Right renal cortex interstitium (tissue), 3 donors: ENCODE data around the gene EPN1. TPM values are rescaled to one million over a fixed set of nuclear protein-coding genes. Genes with fewer than 3 reads are reported as not detected.

Experiments
- DNase-seq, 3 donors: peaks; one replicate each; pipeline ENCODE4 v3.0.0-alpha.2; 2013; ENCODE audit warnings: low read depth in 3 of 3, low spot score in 2 of 3
- polyA plus RNA-seq, 3 donors: library from polyadenylated mRNA; unstranded; fragments of 120-200 nt; gene quantifications; one replicate each; pipeline ENCODE4 v1.2.1, GENCODE V29; 2013; ENCODE audit not compliant: insufficient read length in 3 of 3

Gene EPN1
- polyA plus RNA-seq, 3 donors = 82.7 to 104 (median 85.8) TPM

DNA sequence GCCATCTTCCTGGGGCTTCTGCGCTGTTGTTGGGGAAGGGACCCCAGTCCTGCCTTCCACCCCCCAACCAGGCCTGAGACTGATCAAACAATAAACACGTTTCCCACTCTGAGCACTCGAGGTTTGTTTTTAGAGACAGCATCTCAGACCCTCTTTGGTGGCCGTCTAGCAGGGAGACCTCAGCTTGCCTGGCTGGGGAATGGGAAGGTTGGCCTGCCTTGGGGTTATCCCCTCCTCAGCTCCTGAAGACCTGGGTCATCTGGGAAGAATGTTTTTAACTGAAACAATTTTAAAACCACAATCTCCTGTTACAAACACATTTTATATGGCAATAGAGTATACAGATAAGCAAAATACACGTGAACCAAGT lies 29.5 kb upstream of the EPN1 start:
- no peak for DNase-seq

DNA sequence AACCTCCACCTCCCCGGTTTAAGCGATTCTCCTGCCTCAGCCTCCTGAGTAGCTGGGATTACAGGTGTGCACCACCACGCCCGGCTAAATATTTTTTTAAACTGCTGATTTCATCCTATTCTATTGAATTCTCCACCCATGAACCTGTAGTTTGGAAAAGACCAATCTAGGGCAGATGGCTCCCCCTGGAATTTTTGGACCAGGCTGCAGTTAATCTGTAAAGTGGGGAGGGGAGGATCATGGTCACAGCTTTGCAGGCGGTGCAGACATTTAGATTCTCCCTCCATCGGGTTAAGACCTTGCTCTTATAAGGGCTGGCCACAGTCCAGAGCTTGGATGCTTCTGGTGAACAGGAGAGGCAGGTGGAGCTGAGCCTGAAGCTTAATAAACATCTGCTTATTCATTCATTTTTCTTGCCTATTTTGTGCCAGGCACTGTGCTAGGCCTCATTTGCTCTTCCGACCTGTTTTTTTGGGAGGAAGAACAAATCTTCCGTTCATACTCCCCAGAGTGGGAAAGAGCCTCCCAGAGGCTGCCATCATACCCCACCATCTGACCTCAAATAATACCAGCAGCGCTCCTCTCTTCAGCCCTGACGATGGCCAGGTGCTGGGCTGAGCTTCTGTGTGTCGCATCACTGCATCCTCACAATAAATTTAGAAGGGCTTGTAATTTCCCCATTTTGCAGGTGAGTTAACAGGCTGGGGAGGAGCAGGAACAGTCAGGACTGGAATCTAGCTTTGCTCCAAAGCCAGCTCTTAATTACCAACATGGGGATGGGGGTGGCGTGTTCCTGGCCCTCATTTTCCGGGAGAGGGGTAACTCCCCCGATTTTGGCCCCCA lies 27.9 kb upstream of the EPN1 start:
- DNase-seq = no peak

DNA sequence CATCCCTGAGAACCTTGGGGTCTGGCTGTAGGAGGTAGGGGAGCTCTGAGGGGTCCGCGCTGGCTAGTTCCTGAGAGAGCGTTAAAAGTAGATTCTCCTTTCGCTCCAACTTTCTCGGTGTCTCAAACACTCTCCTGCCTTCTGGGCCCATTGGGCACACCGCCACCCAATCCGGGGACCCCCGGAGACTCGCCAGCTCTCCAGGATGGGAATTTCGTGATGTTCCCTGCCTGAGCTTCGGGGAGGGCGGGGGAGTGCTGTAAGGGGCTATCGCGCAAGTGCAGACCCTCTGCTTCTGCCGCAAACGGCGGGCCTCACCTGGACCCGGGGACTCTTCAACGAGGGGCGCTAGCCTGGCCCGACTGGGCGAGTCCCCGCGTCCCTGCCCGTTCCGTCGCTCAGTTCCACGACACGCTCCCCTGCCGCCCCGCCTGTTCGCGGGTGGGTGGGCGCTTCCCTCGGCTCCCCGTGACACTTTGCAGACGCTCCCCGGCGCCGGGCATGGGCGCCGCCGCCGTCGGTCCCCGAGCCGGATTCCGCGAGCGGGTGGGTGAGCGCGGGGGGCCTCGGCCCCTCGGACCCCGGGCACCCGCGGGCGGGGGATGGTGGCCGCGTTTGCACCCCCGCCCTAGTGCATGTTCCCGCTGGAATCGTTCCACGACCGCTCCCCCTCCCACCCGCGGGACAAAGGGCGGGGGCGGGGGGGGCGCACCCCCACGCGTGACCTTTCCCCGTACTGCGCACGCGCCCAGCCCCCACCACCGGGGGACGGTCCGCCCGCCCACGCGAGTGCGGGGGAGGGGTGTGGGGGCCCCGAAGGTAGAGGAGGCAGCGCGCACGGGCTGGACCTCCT lies 27.1 kb upstream of the EPN1 start, which contains the start of gene CCDC106:
TSS of gene CCDC106 (plus strand) at position 481 of the 853 bp plus-strand sequence. CDS start 835 bp downstream, outside the sequence.
- no peak for DNase-seq

DNA sequence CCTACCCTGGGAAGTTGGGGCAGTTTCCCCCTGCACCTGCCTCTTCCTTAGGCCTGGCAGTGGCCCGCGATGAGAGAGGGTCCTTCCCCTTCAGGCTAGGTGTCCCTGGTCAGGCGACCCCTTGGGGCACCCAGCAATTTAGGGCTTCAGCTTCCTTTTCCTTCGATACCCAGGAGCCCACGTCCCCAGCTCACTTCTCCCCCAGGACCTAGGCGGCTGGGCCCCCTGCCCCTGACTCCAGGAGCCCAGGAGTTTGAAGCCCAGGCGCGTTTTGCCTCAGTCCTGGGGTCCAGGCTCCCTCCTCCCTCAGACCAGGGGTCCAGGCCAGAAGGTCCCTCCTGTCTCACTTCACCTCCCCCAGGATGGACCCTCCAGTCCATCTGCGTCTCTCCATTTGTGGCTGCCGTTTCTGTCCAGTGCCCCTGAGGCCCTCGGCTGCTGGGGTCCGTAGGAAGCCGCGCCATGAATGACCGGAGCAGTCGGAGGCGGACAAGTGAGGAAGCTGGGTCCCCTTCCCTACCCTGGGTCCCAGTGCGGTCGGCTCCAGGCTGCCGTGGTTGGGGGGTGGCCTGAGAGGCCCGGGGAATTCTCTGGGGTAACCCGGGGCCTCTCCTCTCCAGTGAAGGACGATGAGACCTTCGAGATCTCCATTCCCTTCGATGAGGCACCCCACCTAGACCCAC lies 26.3 kb upstream of the EPN1 start:
- no peak for DNase-seq

DNA sequence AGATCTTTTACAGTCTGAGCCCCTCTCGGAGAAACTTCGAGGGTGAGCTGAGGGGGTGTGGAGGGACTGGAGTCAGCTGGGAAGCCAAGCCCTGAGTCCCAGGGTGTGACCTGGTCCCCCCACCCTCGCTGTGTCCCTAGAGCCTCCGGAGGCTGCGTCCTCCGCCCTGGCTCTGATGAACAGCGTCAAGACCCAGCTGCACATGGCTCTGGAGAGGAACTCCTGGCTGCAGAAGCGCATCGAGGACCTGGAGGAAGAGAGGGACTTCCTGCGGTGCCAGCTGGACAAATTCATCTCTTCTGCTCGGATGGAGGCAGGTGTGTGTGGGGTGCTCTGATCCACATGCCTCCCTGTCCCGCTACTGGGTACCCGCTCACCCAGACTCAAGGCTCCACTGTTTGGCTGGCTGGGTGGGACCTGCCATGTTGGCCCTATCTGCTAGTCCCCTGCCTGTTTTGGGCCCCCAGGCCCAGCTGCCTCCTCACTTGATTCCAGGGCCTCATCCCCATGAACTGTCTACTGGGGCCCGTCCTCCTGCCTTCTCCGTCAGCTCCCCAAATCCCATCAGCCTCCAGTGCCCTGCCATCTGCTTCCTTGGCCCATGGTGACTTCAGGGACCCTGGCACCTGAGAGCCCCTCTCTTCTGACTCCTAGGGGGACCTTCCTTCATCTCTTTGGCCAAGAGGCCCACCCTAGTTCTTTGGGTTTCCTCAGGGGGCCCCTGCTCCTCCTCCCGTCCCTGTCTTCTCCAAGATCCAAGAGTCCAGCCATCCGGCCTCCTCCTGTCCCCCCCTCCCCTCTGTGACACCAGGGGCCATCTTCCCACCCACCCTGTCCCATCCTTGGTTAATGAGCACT lies 25.5 kb upstream of the EPN1 start:
- no peak for DNase-seq

DNA sequence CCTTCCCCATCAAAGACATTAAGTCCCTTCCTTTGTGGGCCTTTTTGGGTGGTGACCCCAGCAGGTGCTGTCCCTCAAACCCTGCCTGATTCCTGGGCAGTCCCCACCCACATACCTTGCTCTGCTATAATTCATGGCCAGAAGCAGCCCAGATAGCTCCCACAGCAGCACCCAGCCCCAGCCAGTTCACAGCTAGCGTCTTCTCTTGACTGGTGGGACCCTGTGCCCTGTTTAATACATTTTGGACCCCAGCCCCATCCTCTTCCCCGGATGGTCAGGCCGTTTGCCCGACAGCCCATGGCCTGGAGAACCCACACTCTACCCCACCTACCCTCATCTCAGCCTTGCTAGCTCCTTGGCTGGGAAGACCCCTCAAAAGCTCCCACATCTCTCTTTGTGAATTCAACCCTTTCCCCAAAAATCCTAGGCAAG lies 24.9 kb upstream of the EPN1 start:
- no peak for DNase-seq

DNA sequence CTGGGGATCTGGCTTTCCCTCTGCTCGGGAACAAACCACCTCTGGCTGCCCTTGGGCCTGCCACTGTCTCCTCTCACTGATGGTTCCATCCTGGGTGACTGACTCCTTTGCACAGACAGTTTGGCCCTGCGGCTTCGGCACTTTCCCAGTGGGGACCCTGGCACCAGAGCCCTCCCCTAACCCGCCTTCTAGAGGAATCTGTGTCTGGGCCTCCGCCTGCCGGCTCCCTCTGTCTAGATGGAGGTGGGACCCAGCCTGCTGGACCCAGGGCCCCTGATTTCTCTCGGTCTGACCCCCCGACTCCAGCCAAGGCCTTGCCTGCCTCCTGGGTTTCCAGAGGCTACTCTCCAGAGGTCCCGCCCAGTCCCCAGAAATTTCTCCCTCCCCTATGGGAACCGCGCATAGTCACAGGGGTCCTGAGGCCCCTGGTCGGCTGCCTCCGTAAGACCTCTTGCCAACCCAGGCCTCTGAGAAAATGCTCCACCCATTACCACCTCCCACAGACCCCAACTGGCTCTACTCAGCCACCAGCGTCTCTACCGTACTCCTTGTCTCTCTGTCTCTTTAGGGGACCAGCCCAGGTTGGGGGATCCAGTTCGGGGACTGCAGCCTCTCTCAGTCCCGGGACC lies 24.3 kb upstream of the EPN1 start:
- DNase-seq = no peak

DNA sequence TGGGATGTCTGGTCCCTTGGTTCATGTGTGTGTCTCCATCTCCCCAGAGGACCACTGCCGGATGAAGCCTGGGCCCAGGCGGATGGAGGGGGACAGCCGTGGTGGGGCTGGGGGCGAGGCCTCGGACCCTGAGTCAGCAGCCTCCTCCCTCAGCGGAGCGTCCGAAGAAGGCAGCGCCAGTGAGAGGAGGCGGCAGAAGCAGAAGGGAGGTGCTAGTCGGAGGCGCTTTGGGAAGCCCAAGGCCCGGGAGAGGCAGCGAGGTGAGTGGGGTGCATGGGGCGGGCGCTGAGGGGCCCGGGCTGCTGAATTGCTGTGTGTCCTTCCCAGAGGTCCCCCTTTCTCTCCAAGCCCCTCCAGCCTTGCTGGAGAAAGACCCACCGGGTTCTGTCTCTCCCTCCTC lies 23.8 kb upstream of the EPN1 start:
- DNase-seq = no peak

DNA sequence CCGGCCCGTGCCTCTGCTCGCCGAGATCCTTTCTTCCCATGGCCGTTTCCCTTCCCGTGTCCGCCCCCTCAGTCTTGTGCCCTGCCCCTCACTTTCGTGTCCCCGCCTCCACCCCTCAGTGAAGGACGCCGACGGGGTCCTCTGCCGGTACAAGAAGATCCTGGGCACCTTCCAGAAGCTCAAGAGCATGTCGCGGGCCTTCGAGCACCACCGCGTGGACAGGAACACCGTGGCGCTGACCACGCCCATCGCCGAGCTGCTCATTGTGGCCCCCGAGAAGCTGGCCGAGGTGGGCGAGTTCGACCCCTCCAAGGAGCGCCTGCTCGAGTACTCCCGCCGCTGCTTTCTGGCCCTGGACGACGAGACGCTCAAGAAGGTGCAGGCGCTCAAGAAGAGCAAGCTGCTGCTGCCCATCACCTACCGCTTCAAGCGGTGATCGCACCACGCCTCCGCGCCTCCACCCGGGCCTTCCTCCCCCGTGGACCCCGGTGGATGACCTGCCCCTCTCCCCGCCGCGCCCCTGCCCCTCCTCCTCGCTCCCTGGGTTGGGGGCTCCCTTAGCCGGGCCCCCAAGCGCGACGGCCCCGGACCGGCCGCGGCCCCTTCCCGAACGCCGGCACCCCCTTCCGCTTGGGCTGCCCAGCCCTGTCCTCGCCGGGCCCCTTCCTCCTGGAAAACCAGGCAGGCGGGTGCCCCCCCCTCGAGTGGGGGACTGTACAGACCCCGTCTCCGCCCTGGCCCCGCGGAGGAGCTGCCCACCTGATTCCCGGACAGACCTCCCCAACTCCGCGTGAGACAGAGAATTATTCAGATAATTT lies 22.5 kb upstream of the EPN1 start:
- DNase-seq = no peak

DNA sequence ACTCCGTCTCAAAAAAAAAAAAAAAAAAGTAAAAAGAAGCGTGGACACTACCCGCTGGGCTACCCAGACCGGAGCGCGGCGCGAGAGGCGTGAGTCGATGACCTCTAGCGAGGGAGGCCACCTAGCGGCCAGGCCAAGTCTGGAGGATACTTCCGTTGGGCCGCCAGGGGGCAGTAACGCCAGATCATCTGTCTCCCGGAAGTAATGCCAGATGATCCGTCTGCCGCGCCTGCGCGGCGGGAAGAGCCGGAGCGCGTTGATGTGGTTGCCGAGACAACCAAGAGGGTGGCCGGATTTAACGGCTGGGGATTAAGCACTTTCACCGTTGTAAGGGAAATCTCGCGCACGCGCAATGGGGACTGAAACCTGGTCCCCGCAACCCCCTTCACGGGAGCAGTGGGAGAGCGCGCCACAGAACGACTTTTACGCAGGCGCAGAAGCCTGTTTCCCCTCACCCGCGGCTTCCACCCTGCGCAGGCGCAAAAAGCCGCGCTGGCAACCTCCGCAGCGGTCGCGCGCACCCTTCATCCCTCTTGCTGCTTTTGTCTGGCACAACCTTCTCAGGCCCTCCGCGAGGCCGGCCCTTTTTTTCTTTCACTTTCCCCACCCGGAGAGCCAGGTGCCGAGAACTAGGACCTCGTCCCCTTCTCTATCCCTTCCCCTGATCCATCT lies 21.2 kb upstream of the EPN1 start:
- DNase-seq = peak; percentile 98 to 99 (median 98)

DNA sequence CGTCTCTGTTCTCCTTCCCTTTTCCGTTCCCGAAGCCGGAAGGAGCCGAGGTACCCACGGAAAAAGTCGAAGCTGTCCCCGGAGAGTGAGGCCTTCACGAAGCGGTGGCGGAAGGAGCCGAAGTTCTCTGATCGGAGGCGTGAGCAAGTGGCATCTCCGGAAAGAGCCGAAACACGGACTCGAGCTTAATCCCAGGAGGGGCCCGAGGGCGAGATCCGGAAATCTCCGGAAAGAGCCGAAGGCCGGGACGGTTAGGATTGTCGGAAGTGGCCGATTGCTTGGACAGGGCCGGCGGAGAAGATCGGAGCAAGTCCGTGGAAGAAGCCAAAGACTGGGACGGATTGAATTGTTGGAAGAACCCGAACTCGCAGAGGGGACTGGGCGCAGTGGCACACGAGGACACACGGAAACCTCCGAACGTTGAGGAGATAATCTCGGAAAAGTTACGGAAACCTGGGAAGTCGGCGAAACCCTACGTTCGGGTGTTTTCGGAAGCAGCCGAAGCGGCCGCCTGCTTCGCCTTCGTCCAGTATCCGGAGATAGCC lies 20.6 kb upstream of the EPN1 start:
- peak; percentile 98 to 100 (median 99) for DNase-seq

DNA sequence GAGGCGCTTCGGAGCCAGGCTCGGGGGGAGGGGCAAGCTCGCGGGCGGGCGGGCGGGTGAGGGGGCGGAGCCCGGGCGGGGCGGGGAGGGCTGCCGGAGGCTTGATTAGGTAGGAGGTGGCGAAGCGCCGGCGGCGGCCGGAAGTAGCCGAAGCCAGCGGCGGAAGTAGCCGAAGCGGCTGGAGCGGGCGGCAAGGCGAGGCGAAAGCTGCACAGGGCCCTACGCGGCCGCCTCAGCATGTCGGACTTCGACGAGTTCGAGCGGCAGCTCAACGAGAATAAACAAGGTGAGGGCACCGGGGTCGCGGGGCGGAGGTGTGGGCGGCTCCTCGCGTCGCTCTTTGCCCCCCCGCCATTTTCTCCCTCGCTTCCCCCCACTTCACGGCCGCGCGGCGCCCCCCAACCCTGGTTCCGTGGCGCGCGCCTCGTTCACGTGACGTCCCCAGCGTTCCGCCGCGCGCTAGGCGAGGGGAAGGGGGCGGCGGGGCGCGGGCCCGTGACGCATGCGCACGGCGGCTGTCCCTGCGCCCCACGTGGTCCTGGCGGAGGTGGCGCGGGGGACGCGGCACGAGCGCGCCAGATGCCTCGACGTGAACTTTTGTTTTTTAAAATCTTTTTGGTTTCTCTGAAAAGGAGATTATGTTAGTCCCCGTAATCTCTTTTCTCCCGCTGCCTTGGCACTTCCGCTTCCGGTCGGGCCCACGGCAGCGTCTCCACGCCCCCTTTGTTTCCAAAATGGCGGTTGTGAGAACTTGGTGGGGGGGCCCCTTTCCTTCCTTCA lies 20.0 kb upstream of the EPN1 start, which contains the start of gene U2AF2:
TSS of gene U2AF2 (plus strand) at position 168 of the 780 bp plus-strand sequence. CDS start at position 238, 70 bp downstream.
- DNase-seq = no peak

DNA sequence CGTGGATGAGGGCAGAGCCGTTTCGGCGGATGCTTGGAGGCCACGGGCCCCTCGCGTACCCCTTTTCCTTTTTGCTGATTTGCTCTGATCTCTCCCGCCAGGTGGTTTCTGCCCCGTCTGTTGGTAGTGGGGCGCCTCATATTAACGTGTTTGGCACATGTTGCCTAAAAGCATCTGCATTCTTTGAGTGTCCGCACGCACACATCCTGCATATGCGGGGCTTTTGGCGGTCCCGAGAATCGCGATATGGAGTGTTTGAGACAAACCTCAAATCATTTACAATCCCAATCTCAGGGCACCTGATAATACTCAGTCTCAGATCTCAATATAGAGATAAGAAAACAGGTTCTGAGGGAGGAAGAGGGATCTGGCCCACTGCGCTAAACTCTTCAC lies 19.4 kb upstream of the EPN1 start:
- no peak for DNase-seq

DNA sequence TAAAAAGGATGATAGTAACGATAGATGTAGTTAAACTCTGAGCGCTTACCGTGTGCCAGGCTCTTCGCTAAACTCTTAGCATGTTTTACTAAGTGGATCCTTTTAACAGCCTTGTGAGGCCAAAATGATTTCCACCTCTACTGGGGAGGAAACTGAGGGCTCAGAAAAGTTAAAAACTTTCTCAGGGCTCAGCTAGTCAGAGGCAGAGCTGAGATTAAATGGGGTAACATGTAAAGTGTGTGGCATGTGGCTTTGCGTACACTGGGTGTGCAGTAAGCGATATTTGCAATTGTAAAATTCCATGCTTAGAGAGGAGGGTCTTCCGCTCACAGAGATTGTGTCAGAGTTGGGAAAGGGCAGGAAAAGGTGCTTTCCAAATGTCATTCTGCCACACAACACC lies 18.5 kb upstream of the EPN1 start:
- DNase-seq = no peak

DNA sequence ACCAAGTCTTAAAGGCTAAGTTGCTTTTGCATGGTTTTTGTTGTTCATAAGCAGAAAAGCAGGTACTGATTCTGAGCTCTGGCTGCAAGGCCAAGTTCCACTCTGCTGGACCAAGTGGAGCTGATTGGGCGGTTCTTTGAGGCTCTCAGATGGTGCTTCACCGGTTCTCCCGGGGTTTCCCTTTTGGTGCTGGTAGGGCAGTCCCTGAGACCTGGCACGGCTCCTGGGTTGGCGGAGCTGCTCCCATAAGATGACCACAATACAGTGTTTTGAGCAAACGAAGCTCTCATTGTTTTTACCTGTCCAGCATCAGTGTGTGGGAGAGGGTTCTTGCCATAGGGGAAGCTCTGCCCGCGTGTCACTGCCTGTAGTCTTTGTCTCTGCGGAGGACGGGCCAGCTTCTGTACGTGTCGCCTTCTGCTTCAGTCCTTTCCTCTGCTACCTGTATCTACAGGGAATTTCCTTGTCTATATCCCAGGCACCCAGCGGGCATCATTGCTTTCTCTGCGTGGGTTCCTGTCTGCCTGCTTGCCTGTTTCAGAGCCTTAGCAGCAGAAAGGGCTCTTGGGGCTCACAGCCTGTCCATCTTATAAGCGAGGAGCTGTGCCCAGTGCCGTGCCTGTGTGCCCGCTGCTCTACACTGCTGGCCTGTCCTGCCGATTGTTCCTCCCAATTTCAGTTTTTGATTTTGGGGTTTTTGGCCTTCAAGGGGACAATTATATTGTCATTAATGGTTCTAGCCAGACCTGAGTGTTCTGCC lies 17.9 kb upstream of the EPN1 start:
- DNase-seq = no peak

DNA sequence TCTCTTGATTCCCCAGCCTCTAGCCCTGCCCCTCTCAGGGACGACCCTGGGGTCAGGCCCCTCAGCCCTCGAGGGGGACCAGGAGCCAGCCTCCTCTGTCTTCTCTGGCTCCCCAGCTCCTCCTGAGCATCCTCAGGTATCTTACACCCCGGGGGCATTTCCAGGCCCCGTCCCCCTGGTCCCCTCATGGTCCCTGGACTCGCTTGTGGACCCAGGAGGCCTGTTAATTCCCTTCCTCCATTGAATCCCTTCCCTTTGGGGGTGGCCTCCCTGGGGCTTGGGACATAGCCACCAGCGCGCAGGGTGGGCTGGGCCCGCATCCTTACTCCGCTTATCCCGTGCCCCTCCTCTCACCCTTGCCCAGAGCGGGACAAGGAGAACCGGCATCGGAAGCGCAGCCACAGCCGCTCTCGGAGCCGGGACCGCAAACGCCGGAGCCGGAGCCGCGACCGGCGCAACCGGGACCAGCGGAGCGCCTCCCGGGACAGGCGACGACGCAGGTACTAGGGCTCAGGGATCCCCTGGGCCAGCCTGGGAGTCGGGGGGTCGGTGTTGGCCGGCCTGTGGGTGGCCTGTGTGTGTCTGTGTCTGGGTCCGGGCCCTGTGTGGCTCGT lies 16.1 kb upstream of the EPN1 start:
- DNase-seq = no peak
